DLD1 (cell line): ENCODE measurements around the gene MALRD1.

Source experiments
- in situ Hi-C: cut with HindIII; loops from 2 replicates; pipeline ENCODE4 v1.10.0; 2017; ENCODE audit warnings: low sequenced_read_pairs

MALRD1 gene

GRCh38 chr10:19098803-19099202, 50.2 kb downstream of the MALRD1 start:
- in situ Hi-C loops, result no loop called here

GRCh38 chr10:19107406-19107805, 58.8 kb downstream of the MALRD1 start:
- in situ Hi-C loops, result no loop called here

DNA sequence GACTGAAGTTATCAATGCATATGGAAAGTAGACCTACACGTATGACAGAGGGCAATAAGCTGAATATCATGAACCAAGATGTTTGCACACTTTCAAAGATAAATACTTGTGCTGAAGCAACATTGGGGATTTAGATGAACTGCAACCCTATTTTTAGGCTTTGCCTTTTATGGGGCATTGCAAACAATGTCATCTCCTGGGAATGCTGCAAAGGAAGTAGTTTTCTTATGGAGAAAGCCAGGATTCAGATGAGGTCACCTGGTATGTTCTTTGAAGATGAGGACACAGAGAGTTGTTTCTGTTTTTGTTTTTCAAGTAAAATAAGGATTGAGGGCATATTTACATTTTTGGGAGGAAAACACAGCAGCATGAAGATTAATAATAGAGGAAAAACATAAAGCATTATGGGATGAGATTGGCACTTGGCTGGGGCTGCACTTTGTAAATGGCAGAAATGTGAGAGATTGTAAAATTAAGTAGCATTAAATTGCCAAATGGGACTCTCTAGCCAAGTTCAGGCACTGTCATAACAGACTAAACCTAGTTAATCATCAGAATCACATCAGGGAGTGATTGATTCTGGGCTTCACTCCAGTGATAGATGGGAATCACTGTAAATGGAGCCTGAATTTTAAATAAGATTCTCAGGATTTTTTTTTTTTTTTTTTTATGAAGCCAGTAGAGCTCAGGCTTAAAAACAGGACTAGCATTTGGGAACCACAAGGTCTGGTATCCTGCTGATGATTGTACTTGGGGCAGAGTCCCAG, 63.1 kb downstream of the MALRD1 start:
- in situ Hi-C loops, result no loop called here

GRCh38 chr10:19117438-19117837, 68.8 kb downstream of the MALRD1 start:
- in situ Hi-C loops, result no loop called here

DNA sequence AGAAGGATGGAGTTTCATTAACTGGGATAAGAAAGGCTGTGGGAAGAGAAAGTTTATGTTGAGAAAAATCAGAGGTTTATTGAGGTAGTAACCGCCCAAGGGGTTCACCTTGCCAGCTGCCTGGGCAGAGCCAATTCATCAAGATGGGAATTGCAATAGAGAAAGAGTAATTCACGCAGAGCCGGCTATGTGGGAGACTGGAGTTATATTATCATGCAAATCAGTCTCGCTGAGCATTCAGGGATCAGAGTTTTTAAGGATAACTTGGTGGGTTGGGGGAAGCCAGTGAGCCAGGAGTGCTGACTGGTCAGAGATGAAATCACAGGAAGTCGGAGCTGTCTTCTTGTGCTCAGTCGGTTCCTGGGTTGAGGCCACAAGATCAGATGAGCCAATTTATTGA, 70.6 kb downstream of the MALRD1 start:
- in situ Hi-C loops, result no loop called here

DNA sequence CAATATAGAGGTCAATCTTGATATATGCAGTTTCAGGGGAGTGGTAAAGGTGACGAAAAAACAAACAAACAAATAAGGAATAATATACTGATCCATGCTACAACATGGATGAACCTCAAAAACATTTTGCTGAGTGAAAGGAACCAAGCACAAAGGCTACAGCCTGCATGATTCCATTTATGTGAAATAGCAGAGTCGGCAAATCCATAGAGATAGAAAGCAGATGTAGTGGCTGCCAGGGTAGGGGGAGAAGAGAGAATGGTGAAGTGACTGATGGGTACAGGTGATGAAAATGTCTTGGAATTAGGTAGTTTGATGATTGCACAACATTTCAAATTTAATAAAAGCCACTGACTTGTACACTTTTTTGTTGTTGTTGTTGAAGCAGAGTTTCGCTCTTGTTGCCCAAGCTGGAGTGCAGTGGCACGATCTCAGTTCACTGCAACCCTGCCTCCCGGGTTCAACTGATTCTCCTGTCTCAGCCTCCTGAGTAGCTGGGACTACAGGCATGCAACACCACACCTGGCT, 71.8 kb downstream of the MALRD1 start:
- in situ Hi-C loops, result no loop called here

DNA sequence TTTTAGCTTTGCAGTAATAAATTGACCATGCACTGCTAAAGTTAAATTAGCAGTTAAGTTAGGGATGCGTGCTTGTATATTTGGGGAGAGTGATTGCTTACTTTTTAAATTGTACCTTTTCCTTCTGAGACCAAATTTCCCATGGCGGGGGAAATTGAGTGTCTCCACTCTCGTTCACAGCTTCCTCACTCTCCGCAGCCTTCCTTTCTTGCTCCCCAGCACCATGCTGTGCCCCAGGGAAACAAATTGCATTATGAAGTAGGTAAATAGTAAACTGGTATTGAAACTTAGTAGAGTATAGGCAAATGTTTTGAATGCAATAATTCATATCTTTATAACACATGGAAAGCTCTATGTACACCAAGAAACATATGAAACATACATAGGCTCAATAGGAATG, 85.4 kb downstream of the MALRD1 start:
- in situ Hi-C loops, result no loop called here

GRCh38 chr10:19142967-19143366, 94.4 kb downstream of the MALRD1 start:
- in situ Hi-C loops, result no loop called here

DNA sequence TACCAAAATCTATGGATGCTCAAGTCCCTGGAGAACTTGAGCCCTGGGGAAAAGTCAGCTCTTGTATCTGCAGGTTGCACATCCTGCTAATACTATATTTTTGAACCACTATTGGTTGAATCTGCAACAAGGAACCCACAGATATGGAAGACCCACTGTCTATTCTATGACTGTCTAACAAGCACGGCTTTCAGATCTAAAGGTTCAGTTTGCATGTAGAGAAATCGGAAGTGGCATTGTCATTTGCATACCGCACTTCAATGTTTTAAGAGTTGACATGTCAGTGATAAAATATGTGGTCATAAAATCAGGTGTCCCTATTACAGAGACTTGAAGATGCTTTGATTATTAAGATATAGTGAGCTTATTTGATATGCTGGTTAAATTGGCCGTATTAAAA, 95.6 kb downstream of the MALRD1 start:
- in situ Hi-C loops, result no loop called here

DNA sequence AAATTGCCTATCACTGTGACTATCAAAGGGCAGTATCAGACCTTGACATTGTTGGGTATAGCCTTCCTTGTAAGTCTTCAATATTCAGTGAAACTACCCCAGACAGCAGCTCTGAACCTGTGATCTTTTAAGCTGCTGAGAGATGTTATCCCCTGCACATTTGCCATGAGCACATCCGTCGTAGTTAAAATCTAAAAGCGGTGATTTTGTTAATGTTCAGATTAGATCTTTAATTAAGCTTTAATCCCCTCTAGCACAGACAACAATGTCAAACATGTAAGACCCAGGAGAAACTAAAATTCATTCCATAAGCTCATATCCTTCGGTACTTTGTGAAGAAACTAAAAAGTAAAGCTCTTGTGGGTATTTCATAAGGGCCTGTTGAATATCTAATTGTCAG, 105.8 kb downstream of the MALRD1 start:
- in situ Hi-C loops, result no loop called here

GRCh38 chr10:19158358-19158757, 109.8 kb downstream of the MALRD1 start:
- in situ Hi-C loops, result no loop called here

- in situ Hi-C loops, result no loop called here
Measured at GRCh38 chr10:19158870-19159269, 110.3 kb downstream of the MALRD1 start.

- in situ Hi-C loops, result no loop called here
Measured at GRCh38 chr10:19164461-19164860, 115.9 kb downstream of the MALRD1 start.

- in situ Hi-C loops, result no loop called here
Measured at GRCh38 chr10:19168584-19168983, 120.0 kb downstream of the MALRD1 start.

DNA sequence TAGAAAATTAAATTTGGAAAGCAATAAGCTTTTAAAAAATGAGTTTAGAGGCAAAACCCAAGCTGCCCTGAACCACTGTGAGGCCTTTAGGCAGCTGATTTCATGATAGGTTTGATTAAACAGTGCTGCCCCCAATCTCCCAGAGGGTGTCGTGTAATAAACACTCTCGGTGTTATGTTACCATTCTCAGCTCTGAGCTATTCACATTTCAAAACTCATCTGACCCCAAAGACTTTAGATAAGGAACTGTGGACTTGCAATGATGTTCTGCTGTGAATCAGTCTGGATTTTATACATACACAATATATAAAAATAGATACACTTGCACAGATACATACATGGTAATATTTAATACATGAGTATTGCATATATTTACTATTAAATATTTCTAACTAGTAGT, 120.4 kb downstream of the MALRD1 start:
- in situ Hi-C loops, result no loop called here

- in situ Hi-C loops, result no loop called here
Measured at GRCh38 chr10:19169684-19170083, 121.1 kb downstream of the MALRD1 start.

GRCh38 chr10:19178675-19179074, 130.1 kb downstream of the MALRD1 start:
- in situ Hi-C loops, result no loop called here

- in situ Hi-C loops, result no loop called here
Measured at GRCh38 chr10:19184891-19185290, 136.3 kb downstream of the MALRD1 start.

DNA sequence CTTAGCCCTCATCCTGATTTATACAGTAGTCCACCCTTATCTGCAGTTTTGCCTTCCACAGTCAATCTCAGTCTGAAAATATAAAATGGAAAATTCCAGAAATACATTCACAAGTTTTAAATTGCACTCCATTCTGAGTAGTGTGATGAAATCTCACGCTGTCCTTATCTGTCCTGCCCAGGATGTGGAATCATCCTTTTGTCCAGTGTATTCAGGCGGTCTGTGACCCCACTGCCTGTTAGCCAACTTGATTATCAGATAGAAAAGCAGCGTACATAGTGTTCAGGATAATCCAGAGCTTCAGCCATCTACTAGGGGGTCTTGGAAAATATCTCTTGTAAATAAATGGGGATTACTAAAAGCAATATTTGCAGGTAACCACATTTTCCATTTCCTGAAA, 146.3 kb downstream of the MALRD1 start:
- in situ Hi-C loops, result no loop called here

GRCh38 chr10:19195698-19196097, 147.1 kb downstream of the MALRD1 start:
- in situ Hi-C loops, result no loop called here

DNA sequence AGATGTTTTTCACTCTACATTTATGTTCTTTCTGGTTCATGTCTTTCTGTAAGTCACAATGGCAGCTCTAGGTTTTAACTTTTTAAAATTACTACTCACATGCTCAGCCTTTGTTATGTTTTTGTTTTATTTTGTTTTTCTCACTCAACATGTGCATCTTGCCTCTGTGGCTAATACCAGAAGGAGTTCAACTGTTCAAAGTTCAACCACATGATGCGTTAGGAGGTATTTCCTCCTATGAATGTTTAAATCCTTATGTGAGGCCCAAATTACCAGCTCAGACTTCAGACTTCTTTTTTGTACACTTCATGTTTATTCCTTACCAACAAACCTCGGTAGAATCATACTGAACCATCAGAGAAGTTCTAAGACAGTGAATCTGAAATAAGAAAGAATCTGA, 151.6 kb downstream of the MALRD1 start:
- in situ Hi-C loops, result no loop called here

- in situ Hi-C loops, result no loop called here
Measured at GRCh38 chr10:19204246-19204917, 155.8 kb downstream of the MALRD1 start.
